HG03139 (cell line): ENCODE measurements around the gene DNAJC5G.
A peak's percentile ranks its signal among the peaks of the same experiment; 100 is the strongest.
"Not testable (repeated sequence)": the region's sequence is repeated elsewhere in the genome, so short reads cannot be mapped to it uniquely, and the experiment has no call there.

Source experiments
- ATAC-seq: cut with Tn5 transposase; IDR thresholded peaks from one replicate; pipeline ENCODE4 v1.9.1; 2021; ENCODE audit not compliant: unreplicated experiment

The DNAJC5G gene

DNA sequence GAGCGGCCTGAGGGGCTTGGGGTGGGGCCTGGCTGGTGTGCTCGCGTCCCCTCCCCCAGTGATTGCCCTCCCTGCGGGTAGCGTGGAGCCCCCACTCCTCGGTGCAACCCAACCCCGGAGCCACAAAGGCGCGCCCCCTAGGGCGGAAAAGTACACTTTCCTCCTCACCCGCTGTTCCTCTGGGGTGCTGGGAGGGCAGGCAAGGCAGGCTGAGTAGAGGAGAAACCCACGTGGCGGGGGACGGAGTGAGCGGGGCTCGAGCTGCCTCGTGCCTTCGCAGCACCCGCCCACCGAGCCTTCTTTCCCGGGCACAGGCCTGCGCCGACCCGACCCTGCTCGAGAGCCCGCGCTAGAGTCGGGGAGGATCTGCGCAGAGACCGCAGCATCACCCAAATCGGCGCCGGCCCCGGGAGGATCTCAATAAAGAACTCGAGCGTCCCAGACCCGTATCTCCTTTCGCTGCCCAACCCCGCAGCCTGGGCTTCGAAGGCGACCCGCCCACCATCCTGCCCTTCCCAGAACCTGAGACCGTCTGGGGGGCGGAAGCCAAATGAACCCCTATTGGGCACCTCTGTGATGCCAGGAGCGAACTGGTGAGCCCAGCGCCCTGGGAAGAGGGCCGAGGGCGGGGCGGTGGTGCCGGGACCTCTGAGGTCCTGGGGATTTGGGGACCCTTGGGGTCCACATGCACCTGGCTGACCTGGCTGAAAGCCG lies 31.5 kb downstream of the DNAJC5G start:
- no peak for ATAC-seq

DNA sequence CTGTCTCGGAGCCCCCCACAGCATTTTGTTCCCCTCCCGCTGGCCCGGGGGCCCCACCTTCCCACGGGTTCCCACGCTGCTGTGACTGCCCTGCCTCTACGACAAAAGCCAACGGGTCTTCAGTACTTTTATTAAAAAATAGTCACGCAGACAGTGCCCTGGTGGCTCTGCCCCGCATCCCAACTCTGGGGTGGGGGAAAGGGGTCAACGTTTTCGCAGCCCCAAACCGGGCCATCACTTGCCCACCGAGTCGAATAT lies 32.0 kb downstream of the DNAJC5G start:
- ATAC-seq: no peak

DNA sequence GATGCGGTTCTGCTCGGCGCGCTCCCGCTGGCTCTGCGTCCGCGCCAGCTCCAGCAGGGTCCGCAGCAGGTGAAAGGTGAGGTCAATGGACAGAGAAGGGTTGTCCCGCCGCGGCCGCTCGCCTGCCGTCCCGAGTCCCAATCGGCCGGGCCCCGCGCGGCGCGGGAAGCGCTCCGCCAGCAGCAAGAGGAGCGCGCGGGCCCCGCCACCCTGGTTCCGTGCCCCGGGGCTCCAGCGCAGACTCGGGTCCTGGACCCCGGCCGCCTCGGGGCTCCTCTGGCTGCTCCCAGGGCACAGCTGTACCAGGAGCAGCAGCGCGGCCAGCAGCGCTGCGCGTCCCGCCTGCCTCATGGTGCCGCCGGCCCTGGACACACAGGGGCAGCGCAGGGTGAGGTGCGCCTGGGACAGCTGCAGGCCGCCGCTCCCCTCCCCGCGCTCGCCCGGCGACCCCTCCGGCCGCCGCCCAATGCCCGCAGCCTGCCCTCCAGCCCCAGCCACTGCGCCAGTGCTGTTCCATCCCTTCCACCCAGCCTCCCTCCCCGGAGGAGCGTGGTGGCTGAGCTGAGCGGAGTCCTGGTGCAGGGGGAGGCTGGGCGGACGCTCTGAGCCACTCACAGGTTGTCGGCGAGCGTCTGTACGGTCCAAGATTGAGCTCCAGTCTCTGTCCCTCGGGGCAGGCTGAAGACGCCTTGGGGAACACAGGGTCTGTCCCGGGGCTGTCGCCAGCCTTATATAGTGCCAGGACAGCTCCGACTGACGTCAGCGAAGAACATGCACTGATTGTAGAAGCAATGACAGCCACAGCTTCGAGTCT lies 32.5 kb downstream of the DNAJC5G start:
- no peak for ATAC-seq

DNA sequence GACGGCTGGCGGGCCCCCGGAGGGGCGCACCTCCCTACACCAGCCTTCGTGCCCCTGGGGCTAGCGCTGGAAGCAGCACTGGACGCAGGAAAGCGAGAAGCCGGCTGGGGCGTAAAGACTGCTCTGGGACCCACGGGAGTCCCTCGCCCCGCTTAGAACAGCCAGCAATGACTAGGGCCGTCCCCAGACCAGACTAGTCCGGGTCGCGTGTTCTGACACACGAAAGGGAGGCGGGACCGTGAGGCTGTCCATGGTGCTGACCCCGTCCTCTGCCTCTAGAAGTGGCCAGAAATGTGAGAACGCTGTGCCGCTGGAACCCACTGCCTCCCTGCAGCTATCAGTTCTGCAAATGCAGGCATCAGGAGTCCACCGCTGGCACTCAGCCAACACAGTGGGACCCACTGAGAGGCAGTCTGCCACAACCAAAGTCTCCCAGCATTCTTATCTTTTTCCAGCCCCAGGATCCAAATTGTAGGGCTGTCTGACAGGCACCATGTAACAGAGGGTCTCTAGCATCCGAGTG lies 33.2 kb downstream of the DNAJC5G start, which contains the start of gene UCN:
Gene UCN (minus strand): TSS at position 87 of the 523 bp plus-strand sequence. CDS start 550 bp downstream, outside the sequence.
- ATAC-seq: no peak

DNA sequence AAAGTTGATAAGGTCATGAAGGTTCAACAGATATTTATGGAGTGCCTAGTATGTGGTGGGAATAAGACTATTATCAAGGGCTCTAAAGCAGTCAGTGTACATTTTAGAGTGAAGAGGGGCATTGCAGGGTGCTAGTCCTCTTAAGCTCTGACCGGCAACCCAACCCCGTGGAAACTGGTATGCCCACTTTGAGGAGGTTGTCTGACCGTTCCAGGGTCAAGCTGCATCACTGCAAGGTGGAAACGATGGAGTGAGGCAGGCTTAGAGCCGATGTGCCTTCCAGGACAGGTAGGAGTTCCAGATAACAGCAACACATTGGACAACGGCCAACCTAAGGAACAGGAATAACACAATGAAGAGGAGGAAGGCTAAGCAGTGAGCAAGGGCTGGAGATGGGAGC lies 34.4 kb downstream of the DNAJC5G start:
- no peak for ATAC-seq

DNA sequence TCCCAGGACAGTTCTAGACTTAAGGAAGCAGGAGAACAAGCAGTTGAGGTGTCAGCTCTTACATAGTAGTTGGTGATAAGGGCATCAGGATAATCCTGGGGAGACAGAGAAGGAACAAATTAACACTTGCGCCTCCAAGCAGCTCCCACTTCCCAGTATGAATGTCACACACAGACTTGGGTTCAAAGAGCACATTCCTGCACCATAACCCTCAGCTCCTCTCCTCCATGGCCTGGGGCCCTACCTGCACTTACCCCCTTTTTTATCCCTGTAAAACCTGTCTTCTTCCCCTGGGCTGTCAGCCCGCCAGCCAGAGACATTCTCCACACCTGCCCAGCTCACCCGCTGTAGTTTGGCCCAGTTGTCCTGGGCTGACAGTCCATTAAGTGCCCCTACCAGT lies 36.9 kb downstream of the DNAJC5G start:
- no peak for ATAC-seq

DNA sequence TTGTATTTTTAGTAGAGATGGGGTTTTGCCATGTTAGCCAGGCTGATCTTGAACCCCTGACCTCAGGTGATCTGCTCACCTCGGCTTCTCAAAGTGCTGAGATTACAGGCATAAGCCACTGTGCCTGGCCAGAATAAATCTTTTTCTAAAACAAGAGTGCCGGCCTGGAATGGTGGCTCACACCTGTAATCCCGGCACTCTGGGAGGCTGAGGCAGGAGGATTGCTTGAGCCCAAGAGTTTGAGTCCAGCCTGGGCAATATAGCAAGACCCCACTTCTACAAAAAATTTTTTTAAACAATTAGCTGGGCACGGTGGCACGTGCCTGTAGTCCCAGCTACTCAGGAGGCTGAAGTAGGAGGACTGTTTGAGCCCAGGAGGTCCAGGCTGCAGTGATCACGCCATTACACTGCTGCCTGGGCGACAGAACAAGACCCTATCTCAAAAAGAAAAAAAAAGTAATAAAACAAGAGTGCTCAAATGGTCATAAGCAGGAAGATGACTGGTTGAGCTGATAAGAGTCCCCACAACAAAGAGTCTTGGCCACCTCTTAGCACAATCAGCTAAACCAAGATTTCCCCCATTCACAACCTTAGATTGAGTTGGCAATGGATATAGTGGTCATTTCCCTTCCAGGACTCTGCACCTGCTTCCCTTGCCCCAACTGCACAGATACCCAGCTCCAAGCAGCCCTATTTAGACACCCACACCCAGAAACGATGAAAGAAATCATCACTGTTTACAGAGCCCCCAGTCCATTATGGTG lies 38.8 kb downstream of the DNAJC5G start:
- no peak for ATAC-seq

DNA sequence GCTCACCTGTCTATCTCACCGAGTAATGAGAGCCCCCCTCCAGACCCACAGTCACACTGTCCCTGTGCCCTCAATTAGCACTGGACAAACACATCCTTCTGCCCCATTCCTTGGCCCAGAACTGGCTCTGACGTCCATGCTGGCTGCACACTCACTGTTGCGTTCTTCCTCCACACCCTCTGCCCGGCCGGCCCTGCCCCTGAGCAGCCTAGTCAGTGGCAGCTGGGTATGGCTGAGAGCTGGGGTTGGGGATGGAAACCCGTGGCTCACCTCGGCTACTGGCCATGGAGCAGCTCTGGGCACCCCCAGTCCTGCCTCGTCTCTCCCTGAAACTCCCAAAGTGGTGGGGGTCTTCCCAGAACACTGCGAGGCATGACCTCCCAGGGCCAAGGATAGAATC lies 39.5 kb downstream of the DNAJC5G start:
- ATAC-seq: no peak

DNA sequence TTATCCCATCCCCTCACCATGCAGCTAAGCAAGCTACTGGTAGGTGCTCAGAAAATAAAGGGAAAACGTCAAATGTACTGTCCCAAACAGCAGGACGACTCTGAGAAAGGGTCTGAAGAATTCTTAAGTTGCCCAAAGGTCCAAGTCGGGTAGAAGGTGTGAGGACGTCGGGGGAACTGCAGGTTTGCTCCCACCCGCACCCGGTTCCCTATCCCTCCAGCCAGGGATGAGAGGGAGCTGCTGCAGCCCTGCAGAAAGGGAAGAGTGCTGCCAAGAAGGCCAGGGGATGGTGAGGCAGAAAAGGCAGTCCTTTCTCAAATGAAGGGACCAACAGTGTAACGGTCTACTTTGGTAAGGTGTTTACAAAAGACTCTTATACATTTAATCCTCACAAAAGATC lies 39.9 kb downstream of the DNAJC5G start:
- ATAC-seq: no peak

DNA sequence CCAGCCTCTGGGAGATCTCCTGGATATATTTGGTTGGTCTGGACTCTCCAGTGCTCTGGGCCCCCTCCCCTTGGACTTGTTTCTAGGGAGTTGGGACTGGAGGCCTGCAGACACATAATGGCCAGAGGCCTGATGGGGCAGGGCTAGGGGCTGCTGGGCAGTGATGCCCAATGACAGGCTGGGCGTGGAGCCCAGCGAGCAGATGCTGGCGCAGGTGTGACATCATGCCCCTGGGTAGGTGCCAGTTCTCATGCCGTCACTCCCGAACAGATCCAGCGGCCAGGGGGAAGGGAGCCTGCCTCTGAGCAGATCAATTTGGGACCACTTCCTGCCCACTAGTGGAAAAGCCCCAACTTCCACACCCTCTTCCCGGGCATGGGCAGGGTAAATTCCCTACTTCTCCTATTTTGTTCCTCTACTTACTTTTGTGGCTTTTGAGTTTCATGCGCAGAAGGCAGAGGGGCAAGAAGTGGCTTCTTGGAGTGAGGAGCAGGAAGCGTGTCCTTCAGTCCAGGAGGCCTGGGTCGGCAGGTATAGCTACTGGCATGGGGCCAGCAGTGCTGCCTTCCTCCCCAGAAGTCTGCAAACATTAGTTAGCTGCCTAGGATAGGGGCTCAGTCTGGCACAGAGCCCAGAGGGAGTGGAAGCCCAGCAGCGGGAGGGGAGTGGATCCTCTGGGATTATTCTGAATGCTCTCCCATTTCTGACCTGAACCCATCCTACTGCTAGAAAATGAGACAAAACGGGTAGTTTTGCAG lies 41.6 kb downstream of the DNAJC5G start:
- no peak for ATAC-seq

DNA sequence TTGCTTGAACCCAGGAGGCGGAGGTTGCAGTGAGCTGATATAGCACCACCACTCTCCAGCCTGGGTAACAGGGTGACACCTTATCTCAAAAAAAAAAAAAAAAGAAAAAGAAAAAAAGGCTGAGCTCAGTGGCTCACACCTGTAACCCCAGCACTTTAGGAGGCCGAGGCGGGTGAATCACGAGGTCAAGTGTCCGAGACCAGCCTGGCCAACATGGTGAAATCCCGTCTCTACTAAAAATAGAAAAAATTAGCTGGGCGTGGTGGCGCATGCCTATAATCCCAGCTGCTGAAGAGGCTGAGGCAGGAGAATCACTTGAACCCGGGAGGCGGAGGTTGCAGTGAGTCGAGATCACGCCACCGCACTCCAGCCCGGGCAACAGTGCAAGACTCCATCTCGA lies 44.6 kb downstream of the DNAJC5G start:
- not testable (repeated sequence) for ATAC-seq

DNA sequence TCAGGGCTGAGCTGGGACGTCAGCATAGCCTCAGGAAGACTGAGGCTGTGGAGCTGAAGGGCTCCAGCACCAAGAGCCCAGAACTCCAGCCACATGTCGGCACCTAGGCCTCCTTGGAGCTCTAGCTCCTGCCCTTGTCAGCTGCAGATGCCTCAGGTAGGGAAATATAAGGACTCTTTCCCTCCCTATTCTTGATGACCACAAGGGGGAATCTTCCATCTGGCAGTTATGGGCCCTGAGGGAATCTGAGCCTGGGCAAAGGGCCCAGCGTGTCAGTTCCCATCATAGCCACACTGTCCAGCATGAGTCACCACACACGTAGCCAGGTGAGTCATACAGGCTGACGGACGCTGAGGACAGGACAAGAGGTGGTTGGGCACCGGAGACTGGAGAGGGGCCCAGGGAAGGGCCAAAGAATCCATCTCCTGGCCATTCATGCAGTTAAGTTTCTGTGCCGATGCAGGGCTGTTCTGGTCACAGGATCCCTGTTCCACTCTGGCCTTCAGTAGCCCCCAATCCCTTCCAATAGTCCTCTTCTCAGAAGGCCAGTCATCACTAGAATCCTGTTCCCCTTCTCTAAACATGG lies 45.8 kb downstream of the DNAJC5G start:
- ATAC-seq: no peak

DNA sequence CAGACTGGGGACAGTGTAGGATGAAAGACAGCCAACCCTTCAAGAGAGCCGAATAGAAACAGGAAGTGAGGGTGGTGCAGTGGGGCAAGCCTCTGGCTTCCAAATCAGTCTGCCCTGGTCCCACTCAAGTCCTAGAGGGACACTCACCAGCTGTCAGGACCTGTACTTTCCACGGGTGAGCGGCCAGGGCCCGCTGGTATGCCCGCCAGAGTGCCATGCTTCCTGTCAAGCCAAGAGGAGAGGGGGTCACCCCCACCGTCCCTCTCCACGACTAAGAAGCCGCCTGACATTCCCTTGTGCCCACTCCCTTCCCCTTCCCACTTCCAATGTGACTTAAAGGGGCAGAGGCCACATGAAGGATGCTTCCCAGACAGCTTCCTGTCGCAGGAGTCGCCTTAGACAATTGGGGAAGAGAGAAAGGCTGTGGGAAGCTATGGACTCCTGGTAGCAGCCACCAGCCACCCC lies 47.1 kb downstream of the DNAJC5G start:
- no peak for ATAC-seq

DNA sequence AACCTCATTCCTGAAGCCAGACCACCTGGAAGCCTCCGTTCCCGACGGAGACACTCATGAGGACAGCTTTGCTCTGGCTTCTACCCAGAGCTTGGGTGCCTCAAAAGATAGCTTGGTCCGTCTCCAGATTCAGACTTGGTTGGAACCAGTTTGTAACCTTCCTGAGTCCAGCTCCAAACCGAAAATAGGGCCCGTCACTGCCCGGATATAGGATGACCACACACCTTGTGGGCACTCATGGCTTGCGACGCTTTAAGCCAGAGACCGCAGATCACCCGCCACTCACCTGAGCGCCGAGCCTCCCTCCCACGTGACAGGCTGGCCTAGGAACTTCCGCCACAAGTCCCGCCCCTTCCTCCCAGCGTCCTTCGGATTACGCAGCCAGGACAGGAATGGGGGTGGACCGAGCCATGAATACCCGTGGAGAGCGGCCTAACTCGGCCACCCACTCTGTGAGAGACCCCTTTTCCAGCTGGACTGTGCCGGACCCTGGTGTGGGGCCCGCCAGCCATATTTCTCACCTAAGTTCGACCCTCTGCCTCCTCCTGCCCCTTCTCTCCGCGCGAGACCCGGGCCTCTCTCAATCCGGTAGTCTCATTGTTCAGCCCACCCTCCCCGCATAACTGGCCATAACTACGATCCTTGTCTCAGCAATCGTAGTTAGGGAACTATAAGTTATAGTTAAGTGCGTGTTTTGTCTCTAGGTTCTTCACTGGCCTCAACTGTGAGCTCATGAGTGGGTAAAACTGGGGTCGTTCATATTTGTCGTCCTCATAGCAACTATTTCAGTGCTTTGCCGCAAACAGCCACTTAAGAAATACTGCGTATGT lies 47.7 kb downstream of the DNAJC5G start, which contains the start of gene MPV17:
Gene MPV17 (minus strand): TSS at position 332 of the 830 bp plus-strand sequence. CDS start 580 bp downstream, outside the sequence.
- ATAC-seq: peak; percentile 92

DNA sequence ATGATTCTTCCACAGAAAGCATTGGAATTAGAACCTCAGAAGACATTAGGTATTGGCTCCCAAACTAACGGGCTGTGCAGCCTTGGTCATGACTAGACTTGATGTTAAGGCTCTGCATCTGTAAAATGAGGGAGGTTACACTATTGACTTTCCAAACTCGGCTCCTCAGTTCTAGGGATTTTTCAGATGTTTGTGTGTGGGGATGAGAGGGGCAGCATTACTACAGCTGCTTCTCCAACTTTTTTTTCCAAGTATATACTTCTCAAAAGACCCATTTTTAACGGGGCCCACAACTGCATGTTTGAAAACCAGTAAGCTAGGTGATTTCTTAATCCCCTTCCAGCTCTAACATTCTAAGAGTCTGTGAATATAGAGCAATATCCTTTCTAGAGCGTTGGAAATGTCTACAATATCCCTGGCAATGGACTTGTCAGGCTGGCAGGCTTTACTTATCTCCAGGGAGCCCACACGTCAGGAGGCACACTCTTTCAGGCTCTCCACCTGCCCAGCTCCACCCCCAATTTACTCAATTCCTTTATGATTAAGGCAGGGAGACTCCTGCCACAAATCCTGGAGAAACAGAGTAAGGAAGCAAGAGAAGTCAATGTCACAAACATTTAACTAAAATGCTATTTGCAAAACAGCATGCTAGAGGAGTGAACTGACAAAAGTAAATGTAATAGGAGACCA lies 48.5 kb downstream of the DNAJC5G start:
- no peak for ATAC-seq

DNA sequence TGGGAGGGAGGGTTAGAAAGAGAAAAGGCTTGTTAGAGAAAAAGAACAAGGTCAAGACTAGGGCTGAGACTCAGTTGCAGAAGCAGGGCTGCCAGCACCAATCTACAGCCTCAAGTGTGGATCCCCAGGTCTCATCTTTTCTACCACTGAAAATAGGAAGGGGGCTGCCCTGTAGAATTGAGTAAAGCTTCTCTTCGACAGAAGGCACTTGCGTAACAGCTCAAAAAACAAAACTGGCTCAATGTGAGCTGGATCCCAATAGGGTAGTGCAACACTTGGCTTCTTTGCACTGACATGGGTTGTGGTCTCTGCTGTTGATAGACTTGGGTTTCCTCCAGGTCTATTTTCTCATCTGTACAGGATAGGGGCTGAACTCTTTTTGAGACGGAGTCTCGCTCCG lies 49.5 kb downstream of the DNAJC5G start:
- no peak for ATAC-seq
